Measurements from ENCODE around the gene CHCT1.
"Not testable (repeated sequence)": the region's sequence is repeated elsewhere in the genome, so short reads cannot be mapped to it uniquely, and the experiment has no call there.

DNA sequence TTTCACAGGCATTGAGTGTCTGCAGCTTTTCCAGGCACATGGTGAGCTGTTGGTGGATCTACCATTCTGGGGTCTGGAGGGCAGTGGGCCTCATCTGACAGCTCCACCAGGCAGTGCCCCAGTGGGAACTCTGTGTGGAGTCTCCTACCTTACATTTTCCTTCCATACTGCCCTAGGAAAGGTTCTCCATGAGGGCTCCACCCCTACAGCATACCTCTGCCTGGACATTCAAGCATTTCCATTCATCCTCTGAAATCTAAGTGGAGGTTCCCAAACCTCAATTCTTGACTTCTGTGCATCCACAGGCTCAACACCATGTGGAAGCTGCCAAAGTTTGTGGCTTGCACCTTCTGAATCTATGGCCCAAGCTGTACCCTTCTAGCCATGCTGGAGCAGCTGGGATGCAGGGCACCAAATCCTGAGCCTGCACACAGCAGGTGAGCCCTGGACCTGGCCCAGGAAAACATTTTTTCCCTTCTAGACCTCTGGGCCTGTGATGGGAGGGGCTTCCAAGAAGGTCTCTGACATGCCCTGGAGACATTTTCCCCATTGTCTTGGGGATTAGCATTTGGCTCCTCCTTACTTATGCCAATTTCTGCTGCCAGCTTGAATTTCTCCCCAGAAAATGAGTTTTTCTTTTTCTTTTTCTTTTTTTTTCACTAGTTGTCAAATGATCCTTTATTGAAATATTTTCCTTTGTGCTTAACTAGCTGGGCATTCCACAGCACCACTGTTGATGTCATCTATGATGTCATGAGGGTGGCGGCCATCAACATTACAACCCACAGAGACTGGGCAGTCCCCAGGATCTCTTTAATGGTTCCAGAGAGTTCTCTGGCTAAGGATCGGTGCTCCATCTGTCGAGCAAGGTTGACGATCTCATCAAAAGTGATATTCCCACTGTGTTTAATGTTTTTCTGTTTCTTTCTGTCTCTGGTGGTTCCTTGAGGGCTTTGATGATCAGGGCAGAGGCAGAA, 11.0 kb downstream of the CHCT1 start:
- TF ChIP-seq, protein P1, sequence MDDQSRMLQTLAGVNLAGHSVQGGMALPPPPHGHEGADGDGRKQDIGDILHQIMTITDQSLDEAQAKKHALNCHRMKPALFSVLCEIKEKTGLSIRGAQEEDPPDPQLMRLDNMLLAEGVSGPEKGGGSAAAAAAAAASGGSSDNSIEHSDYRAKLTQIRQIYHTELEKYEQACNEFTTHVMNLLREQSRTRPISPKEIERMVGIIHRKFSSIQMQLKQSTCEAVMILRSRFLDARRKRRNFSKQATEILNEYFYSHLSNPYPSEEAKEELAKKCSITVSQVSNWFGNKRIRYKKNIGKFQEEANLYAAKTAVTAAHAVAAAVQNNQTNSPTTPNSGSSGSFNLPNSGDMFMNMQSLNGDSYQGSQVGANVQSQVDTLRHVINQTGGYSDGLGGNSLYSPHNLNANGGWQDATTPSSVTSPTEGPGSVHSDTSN (IDR thresholded peaks at IDR 0.05) = not testable (repeated sequence)
- TF ChIP-seq, protein P2, sequence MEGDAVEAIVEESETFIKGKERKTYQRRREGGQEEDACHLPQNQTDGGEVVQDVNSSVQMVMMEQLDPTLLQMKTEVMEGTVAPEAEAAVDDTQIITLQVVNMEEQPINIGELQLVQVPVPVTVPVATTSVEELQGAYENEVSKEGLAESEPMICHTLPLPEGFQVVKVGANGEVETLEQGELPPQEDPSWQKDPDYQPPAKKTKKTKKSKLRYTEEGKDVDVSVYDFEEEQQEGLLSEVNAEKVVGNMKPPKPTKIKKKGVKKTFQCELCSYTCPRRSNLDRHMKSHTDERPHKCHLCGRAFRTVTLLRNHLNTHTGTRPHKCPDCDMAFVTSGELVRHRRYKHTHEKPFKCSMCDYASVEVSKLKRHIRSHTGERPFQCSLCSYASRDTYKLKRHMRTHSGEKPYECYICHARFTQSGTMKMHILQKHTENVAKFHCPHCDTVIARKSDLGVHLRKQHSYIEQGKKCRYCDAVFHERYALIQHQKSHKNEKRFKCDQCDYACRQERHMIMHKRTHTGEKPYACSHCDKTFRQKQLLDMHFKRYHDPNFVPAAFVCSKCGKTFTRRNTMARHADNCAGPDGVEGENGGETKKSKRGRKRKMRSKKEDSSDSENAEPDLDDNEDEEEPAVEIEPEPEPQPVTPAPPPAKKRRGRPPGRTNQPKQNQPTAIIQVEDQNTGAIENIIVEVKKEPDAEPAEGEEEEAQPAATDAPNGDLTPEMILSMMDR (IDR thresholded peaks at IDR 0.05) = not testable (repeated sequence)
- not testable (repeated sequence) for TF ChIP-seq YY1 (IDR thresholded peaks at IDR 0.05; ENCODE audit: low read depth); EP300 (IDR thresholded peaks at IDR 0.05; ENCODE audit: borderline replicate concordance in 1 of 2, low read depth in 1 of 2, low read length in 1 of 2); SIN3A (IDR thresholded peaks at IDR 0.05; ENCODE audit: borderline replicate concordance, low read depth, low read length); POLR2AphosphoS5 (IDR thresholded peaks at IDR 0.05; ENCODE audit: low read depth, low read length); JUND (IDR thresholded peaks at IDR 0.05); FOXM1 (IDR thresholded peaks at IDR 0.05; ENCODE audit: low read depth); MEF2A (IDR thresholded peaks at IDR 0.05; ENCODE audit: borderline replicate concordance, low read depth); CHD2 (IDR thresholded peaks at IDR 0.05; ENCODE audit: low read length, partially characterized antibody); TEAD4 (IDR thresholded peaks at IDR 0.05; ENCODE audit: borderline replicate concordance, insufficient read depth); EZH2phosphoT487 (IDR thresholded peaks at IDR 0.05; ENCODE audit: borderline replicate concordance, low read depth)
- TF ChIP-seq, protein P3, sequence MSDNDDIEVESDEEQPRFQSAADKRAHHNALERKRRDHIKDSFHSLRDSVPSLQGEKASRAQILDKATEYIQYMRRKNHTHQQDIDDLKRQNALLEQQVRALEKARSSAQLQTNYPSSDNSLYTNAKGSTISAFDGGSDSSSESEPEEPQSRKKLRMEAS (IDR thresholded peaks at IDR 0.05; ENCODE audit: low read depth) = not testable (repeated sequence)
